Measurements from ENCODE around the gene EMD. TPM values are rescaled to one million over a fixed set of nuclear protein-coding genes. Genes with fewer than 3 reads are reported as not detected.

EMD gene
- total RNA-seq, 1 experiment from 2014 or later: 115 TPM

DNA sequence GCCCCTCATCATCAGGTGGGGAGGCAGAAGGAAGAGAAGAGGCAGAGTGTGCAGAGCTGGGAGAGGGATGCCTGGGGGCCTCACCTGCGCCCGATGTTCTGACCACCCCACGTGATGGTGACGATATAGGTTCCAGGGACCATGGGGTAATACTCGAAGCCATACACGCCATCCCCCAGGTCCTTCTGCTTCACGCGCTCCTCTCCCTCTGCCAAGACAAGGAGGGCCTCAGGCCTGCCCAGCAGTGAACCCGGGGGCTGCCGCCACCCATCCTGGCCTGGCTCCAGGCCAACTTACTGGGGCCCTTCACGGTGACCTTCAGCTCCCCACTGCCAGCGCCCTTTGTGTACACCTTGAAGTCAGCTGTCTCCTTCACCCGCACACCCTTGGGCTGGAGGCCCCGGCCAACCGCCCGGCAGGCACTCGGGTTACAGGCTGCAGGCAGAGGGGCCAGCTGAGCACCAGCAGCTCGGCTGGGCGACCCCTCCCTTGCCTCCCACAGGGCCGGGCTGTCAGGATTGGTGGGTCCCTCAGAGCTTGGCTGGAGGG, 14.0 kb upstream of the EMD start:
- H3K4me1 Mint-ChIP-seq: 0 out of 4 replicates have a peak, but pooled peaks cover 0 to 5% of the 10 kb centered on the region in 2 experiments
- Histone ChIP-seq H4K8ac (replicated peaks; ENCODE audit: insufficient read length, low read depth, low read length) (no peak overlapping the region), H3K9ac (ENCODE audit: extremely low read depth, insufficient read length, low read length) (no peak overlapping the region), H2BK15ac (ENCODE audit: low read depth, low read length) (no peak overlapping the region), H3K9me3 (ENCODE audit: control insufficient read depth, low read depth, low read length) (peaks cover 9% of the 10 kb centered on the region), H3K14ac (ENCODE audit: insufficient read depth, low read length) (no peak overlapping the region), H3K23me2 (ENCODE audit: insufficient read length, low read depth, low read length, poor library complexity, severe bottlenecking) (peaks cover 3% of the 10 kb centered on the region), H3K4me2 (ENCODE audit: insufficient read depth, insufficient read length, low read length) (no peak overlapping the region), H3K79me2 (ENCODE audit: insufficient read depth, low read length) (peaks cover 13% of the 10 kb centered on the region; the same call in 1 of the 2 replicates), H2AFZ (ENCODE audit: low read length) (no peak overlapping the region), H2BK12ac (ENCODE audit: insufficient read length, low read depth, low read length) (no peak overlapping the region), H3K27ac (ENCODE audit: insufficient read length, low read depth, low read length) (no peak overlapping the region), H3K4me1 (ENCODE audit: insufficient read depth, low read length) (no peaks in the 10 kb centered on the region), H4K20me1 (ENCODE audit: control insufficient read depth, insufficient read depth, insufficient read length) (no peaks in the 10 kb centered on the region), H2BK20ac (ENCODE audit: low read depth, low read length, poor library complexity, severe bottlenecking) (no peak overlapping the region), H3K56ac (ENCODE audit: insufficient read length, low read depth, low read length) (no peak overlapping the region), H4K91ac (ENCODE audit: insufficient read length, low read depth, low read length) (no peak overlapping the region), H3K18ac (ENCODE audit: insufficient read length, low read depth, low read length) (no peak overlapping the region), H2BK120ac (ENCODE audit: low read depth, low read length, poor library complexity, severe bottlenecking) (no peak overlapping the region), H3K27me3 (ENCODE audit: insufficient read depth, low read length) (no peaks in the 10 kb centered on the region), H2BK5ac (ENCODE audit: insufficient read length, low read length) (no peak overlapping the region), H3T11ph (ENCODE audit: low read length) (no peak overlapping the region), H3K23ac (ENCODE audit: insufficient read length, low read depth, low read length) (no peak overlapping the region), H3K4ac (ENCODE audit: low read depth, low read length) (no peak overlapping the region), H4K5ac (ENCODE audit: insufficient read length, low read depth, low read length) (no peak overlapping the region), H2AK5ac (ENCODE audit: insufficient read length, low read length) (no peak overlapping the region), H3K79me1 (ENCODE audit: insufficient read depth, low read depth, low read length, poor library complexity, severe bottlenecking) (no peaks in the 10 kb centered on the region)
- peaks cover 41 to 79% (median 78%) of the 10 kb centered on the region in 3 experiments for H3K36me3 Mint-ChIP-seq (ENCODE audit: insufficient read depth in 1 of 3, low read depth in 3 of 3)
- 0 out of 7 replicates have a peak overlapping the region, but pooled peaks of 1 of the 3 experiments have one; percentile 34 for H3K27ac Mint-ChIP-seq
- peaks cover 47 to 66% of the 10 kb centered on the region in 2 experiments for H3K9me3 Mint-ChIP-seq
- peaks cover 8% of the 10 kb centered on the region for H3K27me3 Mint-ChIP-seq (ENCODE audit: low read depth)
- TF ChIP-seq CTCF (conservative IDR thresholded peaks at IDR 0.05): no peak
- no peak for DNase-seq
- H3K4me3 Mint-ChIP-seq: no peak overlapping the region
- no CpG with 5 or more reads among the region's 20 CpGs for WGBS (ENCODE audit: extremely low coverage, insufficient read length, low lambda C conversion rate)
